HG03103 (cell line): Measurements from ENCODE around the gene AGAP4.
"Not testable (repeated sequence)": the region's sequence is repeated elsewhere in the genome, so short reads cannot be mapped to it uniquely, and the experiment has no call there.

Source experiments
- ATAC-seq: cut with Tn5 transposase; IDR thresholded peaks from one replicate; pipeline ENCODE4 v1.9.1; 2021; ENCODE audit warnings: low read depth; ENCODE audit not compliant: unreplicated experiment

The AGAP4 gene

DNA sequence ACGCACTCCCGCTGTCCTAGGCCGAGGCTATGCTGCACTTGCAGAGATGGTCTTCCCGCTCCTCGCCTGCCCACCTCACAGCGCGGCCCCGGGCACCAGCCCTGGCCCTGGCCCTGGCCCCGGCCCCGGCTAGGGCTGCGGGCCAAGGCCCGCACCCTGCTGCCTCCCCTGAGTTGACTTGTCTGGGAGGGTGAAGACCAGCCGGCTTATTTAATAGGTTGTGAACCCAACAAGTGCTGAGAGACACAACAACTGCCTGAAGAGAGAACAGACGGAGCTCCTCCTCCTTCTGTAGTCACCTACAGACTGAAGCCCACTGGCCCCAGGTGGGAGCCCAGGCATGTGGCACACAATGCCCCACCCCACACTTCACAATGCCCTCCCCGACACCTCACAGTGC is at the start of gene AGAP4:
Gene AGAP4, minus strand, starts transcription at position 101 of the 400 bp plus-strand sequence. CDS start 153 bp downstream, outside the sequence.
- not testable (repeated sequence) for ATAC-seq

- not testable (repeated sequence) for ATAC-seq
Observed at GRCh38 chr10:45890721-45891120, 43.4 kb upstream of the AGAP4 start.

GRCh38 chr10:45889539-45890230 is 42.4 kb upstream of the AGAP4 start:
- not testable (repeated sequence) for ATAC-seq

DNA sequence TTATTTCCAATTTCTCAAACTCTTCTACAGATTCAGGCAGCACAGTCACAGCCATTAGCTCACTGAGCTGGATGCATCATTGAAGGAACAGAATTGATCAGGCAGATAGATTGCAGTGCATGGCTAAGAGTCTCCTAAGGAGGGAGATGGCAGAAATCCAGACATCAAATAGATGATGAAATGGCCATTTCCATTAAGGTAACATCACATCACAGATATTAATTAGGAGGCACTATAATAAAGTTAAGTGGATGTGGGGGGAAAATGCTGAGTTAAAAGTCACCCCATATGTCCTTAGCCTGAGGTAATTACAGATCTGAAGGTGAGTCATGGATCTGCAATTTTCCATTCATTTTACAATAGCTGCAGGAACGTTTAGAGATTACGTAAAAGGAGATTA is 35.6 kb upstream of the AGAP4 start:
- not testable (repeated sequence) for ATAC-seq

DNA sequence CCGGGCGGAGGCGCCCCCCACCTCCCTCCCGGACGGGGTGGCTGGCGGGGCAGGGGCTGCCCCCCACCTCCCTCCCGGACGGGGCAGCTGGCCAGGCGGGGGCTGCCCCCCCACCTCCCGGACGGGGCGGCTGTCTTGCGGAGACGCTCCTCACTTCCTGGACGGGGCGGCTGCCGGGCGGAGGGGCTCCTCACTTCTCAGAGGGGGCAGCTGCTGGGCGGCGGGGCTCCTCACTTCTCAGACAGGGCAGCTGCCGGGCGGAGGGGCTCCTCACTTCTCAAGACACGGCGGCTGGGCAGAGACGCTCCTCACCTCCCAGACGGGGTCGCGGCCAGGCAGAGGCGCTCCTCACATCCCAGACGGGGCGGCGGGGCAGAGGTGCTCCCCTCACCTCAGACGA is 18.1 kb upstream of the AGAP4 start:
- not testable (repeated sequence) for ATAC-seq

DNA sequence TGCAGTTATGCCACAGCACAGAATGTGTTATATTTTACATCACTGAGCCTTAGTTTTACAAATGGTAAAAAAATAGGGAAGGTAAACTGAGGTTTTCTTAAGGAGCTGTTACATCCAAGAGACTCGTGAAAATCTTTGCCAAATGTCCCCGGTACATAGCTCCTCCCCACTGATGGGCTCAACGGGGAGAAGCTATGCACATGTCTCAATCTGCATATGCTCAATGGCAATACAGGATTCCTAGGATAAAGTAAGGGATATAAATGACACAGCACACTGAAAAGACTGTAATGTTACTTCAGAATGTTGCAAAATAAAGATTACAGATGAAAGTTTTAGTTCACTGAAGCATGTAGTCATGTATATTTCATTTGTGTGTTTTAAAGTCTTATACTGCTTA is 17.0 kb upstream of the AGAP4 start:
- not testable (repeated sequence) for ATAC-seq

DNA sequence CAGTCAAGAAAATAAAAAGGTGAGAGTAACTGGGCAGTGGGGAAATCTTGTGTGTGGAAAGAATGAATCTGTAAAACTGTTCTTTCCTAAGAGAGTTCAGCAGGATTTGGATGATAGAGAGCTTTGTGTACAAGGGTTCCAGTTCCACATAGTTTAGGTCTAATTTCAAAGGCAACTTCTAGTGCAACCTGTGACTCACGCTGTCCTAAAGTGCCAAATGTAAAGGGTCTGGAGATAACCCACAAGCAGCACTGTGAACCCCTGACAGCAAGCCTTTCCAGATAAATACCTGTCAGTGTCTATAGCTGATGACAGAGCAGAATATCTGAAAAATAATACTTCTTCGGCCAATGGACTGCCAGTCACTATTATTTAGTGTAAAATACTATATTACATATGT is 16.3 kb upstream of the AGAP4 start:
- not testable (repeated sequence) for ATAC-seq

- ATAC-seq, result not testable (repeated sequence)
Observed at GRCh38 chr10:45857931-45858330, 10.6 kb upstream of the AGAP4 start.

DNA sequence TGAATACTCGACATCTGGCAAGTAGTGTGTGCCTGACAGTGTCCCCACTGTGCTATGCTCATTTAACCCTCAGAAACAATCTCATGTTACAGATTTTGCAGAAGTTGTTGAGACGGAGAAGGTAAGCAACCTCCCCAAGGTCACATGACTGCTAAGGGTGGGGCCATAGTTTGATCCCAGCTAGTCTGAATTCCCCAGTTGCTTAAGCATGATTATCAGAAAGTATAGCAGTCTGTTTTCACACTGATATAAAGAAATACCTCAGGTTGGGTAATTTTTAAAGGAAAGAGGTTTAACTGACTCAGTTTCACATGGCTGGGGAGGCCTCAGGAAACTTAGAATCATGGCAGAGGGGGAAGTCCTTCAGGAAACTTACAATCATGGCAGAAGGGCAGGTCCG is 1.2 kb upstream of the AGAP4 start:
- not testable (repeated sequence) for ATAC-seq

GRCh38 chr10:45822918-45823317 is 24.4 kb downstream of the AGAP4 start:
- ATAC-seq, result not testable (repeated sequence)

- not testable (repeated sequence) for ATAC-seq
Observed at GRCh38 chr10:45820107-45820830, 27.0 kb downstream of the AGAP4 start.

- ATAC-seq, result no peak
Observed at GRCh38 chr10:45819552-45819951, 27.7 kb downstream of the AGAP4 start.

DNA sequence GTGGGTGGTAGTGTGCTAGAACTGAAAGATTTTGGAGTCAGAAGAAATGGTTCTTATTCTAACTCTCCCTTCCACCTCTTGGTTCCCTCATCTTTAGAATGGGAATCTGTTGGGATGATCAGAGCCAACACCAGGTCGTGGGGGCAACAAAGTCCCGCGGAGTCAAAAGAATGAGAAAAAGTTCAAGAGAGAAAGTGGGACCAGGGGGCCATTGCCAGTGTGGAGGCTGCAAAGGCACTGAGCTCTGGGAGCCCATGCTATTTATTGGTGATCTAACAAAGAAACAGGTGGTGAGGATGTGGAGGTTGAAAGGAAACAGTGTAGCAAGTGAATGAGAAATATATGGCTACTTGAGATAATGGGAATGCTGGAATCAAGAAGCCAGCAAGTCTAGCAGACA is 29.4 kb downstream of the AGAP4 start:
- ATAC-seq, result no peak

DNA sequence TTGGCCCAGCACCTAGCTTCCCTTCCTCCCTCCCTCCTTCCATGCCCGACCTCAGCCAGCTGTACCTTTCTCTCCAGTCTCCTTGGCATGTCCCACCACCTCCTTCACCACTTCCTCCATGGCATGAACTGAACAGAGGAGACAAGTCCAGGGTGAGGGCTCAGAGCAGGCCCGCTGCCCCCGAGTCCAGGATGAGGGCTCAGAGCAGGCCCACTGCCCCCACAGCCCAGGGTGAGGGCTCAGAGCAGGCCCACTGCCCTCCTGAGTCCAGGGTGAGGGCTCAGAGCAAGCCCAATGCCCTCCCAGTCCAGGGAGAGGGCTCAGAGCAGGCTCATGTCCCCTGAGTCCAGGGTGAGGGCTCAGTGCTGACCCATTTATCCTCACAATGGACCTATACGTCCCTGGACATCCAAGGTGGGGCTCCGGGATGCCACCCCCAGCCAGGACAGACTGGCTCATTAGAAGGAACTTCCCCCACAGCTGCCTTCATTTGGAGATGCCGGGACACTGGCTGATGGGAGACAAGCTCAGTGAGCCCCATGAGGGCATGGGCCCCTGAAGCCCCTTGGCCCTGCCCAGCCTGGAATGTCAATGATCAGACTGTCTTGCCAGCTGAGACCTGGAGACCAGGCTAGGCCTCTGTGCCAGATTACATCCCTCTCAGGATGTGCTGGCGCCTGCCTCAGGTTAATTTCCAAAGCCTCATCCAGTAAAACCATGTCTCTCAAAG is 30.0 kb downstream of the AGAP4 start:
- no peak for ATAC-seq

DNA sequence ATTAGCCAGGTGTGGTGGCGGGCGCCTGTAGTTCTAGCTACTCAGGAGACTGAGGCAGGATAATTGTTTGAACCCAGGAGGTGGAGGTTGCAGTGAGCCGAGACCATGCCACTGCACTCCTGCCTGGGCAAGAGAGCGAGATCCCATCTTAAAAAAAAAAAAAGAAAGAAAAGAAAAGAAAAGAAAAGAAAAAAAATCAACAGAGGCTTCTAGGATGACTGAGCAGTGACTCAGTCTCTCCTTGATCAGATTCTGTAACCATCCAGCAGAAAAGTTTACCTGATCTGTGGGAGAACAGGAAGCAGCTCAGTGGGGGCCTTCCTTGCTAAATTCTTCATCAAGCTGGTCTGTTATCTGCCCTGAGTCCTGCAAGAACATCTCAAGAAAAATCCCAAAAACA is 33.2 kb downstream of the AGAP4 start:
- not testable (repeated sequence) for ATAC-seq

- not testable (repeated sequence) for ATAC-seq
Observed at GRCh38 chr10:45812959-45813358, 34.3 kb downstream of the AGAP4 start.

GRCh38 chr10:45811075-45811474 is 36.2 kb downstream of the AGAP4 start:
- ATAC-seq, result no peak

GRCh38 chr10:45809837-45810236 is 37.5 kb downstream of the AGAP4 start:
- no peak for ATAC-seq

GRCh38 chr10:45804996-45805395 is 42.3 kb downstream of the AGAP4 start:
- ATAC-seq, result not testable (repeated sequence)

DNA sequence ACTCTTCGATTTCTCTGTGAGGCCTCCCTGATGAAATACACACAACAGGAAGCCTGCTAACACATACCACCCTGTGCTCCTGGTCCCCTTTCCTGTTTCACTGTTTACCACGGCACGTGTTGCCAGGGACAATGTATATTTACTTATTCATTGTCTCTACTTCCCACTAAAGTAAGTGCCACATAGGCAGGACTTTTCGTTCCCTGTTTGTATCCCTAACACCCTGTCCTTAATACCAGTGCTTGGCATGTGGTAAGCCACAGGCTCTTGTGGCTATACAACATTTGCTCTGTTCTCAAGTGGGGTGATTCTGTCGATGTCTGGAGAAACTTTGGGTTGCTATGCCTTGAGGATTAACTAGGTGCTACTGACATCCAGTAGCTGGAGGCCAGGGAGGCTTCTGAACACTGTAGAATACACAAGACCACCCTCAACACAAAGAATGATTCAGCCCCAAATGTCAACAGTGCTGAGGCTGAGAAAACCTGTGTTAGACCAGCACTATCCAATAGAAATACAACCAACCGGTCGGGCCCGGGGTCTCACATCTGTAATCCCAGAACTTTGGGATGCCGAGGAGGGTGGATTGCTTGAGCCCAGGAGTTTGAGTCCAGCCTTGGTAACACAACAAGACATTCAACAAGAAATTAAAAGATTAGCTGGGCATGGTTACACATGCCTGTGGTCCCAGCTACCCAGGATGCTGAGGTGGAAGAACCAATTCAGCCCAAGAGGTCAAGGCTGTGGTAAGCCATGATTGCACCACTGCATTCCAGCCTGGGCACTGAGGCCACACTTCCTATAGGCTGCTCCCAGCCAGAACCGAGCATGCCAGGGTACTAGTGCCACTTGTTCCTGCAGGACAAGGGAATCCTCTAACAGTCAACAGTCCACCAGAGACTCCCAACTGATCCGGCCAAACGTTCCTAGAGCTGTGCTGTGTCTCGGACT is 44.0 kb downstream of the AGAP4 start:
- ATAC-seq, result not testable (repeated sequence)
